ENCODE measurements around the gene ERRFI1. TPM values are rescaled to one million over a fixed set of nuclear protein-coding genes. Genes with fewer than 3 reads are reported as not detected.
"Not testable (repeated sequence)": the region's sequence is repeated elsewhere in the genome, so short reads cannot be mapped to it uniquely, and the experiment has no call there.

The ERRFI1 gene
- total and polyA plus RNA-seq, 10 of the 15 experiments (the other 5 are each of a cell fraction or from before 2014, with no cell fraction given) = 0.90 to 6.5 (median 3.1) TPM

DNA sequence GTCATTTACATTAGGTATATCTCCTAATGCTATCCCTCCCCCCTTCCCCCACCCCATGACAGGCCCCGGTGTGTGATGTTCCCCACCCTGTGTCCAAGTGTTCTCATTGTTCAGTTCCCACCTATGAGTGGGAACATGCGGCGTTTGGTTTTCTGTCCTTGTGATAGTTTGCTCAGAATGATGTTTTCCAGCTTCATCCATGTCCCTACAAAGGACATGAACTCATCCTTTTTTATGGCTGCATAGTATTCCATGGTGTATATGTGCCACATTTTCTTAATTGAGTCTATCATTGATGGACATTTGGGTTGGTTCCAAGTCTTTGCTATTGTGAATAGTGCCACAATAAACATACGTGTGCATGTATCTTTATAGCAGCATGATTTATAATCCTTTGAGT, 23.1 kb upstream of the ERRFI1 start:
- in situ Hi-C loops (cut with MboI); H2AFZ ChIP-seq (ENCODE audit: control insufficient read depth, low read depth, low read length); intact Hi-C loops (cut with micrococcal nuclease; ENCODE audit: unreplicated experiment); H4K20me1 ChIP-seq (ENCODE audit: control insufficient read depth, insufficient read depth); H3K27me3 ChIP-seq (replicated peaks in 1 of 2; ENCODE audit: control insufficient read depth in 2 of 2, insufficient read depth in 2 of 2, low read length in 1 of 2); H3K9ac ChIP-seq (ENCODE audit: control insufficient read depth, insufficient read depth, low read length); H3K4me3 ChIP-seq; SMC1A ChIA-PET (ENCODE audit: uncharacterized antibody, unreplicated experiment); H3K4me2 ChIP-seq (ENCODE audit: control insufficient read depth, insufficient read depth); H3K27ac ChIP-seq (ENCODE audit: control insufficient read depth, insufficient read depth); ATAC-seq; FAIRE-seq; POLR2A ChIA-PET; H3K9me3 ChIP-seq (replicated peaks; ENCODE audit: control insufficient read depth, insufficient read depth, low read length); H3K79me2 ChIP-seq (ENCODE audit: control insufficient read depth, insufficient read depth, low read length); H3K4me1 ChIP-seq (ENCODE audit: control insufficient read depth, insufficient read depth, low read length); BruUV-seq (replicated peaks); DNase-seq (ENCODE audit: low read depth, low spot score); RAD21 ChIA-PET (ENCODE audit: unreplicated experiment); CTCF ChIA-PET; H3K36me3 ChIP-seq (ENCODE audit: control insufficient read depth in 2 of 2, insufficient read depth in 2 of 2, low read length in 1 of 2): not testable (repeated sequence)
- 81% methylated on average over 4 of the region's 4 CpGs for WGBS (ENCODE audit: insufficient coverage, insufficient replicate concordance, low lambda C conversion rate, missing lambda C conversion rate)

GRCh38 chr1:8047686-8048445, 21.8 kb upstream of the ERRFI1 start:
- Histone ChIP-seq H3K9ac (ENCODE audit: control insufficient read depth, insufficient read depth, low read length) (no peak overlapping the region), H3K27ac (ENCODE audit: control insufficient read depth, insufficient read depth) (no peak overlapping the region), H3K79me2 (ENCODE audit: control insufficient read depth, insufficient read depth, low read length) (no peaks in the 10 kb centered on the region), H4K20me1 (ENCODE audit: control insufficient read depth, insufficient read depth) (no peaks in the 10 kb centered on the region), H3K4me3 (no peak overlapping the region), H3K36me3 (ENCODE audit: control insufficient read depth in 2 of 2, insufficient read depth in 2 of 2, low read length in 1 of 2) (no peaks in the 10 kb centered on the region), H3K4me1 (ENCODE audit: control insufficient read depth, insufficient read depth, low read length) (no peaks in the 10 kb centered on the region), H2AFZ (ENCODE audit: control insufficient read depth, low read depth, low read length) (no peak overlapping the region), H3K27me3 (replicated peaks in 1 of 2; ENCODE audit: control insufficient read depth in 2 of 2, insufficient read depth in 2 of 2, low read length in 1 of 2) (no peaks in the 10 kb centered on the region), H3K4me2 (ENCODE audit: control insufficient read depth, insufficient read depth) (no peak overlapping the region), H3K9me3 (replicated peaks; ENCODE audit: control insufficient read depth, insufficient read depth, low read length) (no peaks in the 10 kb centered on the region; the same call in 2 of the 3 replicates)
- SMC1A ChIA-PET (ENCODE audit: uncharacterized antibody, unreplicated experiment) = no interaction called here
- DNase-seq (ENCODE audit: low read depth, low spot score) = no peak
- POLR2A ChIA-PET = no interaction called here
- in situ Hi-C loops (cut with MboI) (no loop called here), intact Hi-C loops (cut with micrococcal nuclease; ENCODE audit: unreplicated experiment) (no loop called here)
- RAD21 ChIA-PET (ENCODE audit: unreplicated experiment) = no interaction called here
- BruUV-seq (replicated peaks) = no TSS peak
- no peak for FAIRE-seq
- TF ChIP-seq MTA3 (IDR thresholded peaks at IDR 0.05; ENCODE audit: borderline replicate concordance, low read length) (no peak), ZNF207 (IDR thresholded peaks at IDR 0.05; ENCODE audit: borderline replicate concordance) (no peak), POLR2AphosphoS5 (IDR thresholded peaks at IDR 0.05; ENCODE audit: low read length) (no peak), TARDBP (IDR thresholded peaks at IDR 0.05; ENCODE audit: borderline replicate concordance) (no peak), SP1 (IDR thresholded peaks at IDR 0.05; ENCODE audit: low read depth, low read length) (no peak)
- CTCF ChIA-PET = no interaction called here
- 62% methylated on average over 7 of the region's 7 CpGs for WGBS (ENCODE audit: insufficient coverage, insufficient replicate concordance, low lambda C conversion rate, missing lambda C conversion rate)
- no peak for ATAC-seq

Data from GM12878 (cell line).